ENCODE results near the gene HP1BP3.

HP1BP3 gene

DNA sequence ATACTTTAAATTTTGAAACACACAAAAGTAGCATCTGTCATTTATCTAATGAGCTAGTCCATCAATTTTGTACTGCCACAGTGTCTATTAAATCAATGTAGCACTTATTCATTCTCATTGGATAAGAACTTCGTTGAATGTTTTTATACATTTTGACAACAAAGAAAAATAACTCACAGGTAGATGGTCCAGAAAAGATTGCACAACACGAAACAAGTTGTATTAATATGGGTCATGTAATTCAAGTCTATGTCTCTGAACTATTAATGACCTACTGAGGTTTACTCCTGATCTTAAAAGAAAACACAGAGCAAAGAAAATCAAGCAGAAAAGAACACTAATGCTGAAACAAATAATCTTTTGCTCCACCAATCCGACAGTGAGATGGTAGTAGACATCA lies 15.3 kb downstream of the HP1BP3 start:
- H3K4me3 ChIP-seq (ENCODE audit: control insufficient read depth, low read depth, low read length) = no peak overlapping the region
- no peak for TF ChIP-seq CTCF (conservative IDR thresholded peaks at IDR 0.05; ENCODE audit: control insufficient read depth, insufficient read depth, low read depth, low read length)
- DNase-seq (ENCODE audit: low read depth) = no peak

- no peak for DNase-seq (ENCODE audit: low read depth)
- TF ChIP-seq CTCF (conservative IDR thresholded peaks at IDR 0.05; ENCODE audit: control insufficient read depth, insufficient read depth, low read depth, low read length) = no peak
- H3K4me3 ChIP-seq (ENCODE audit: control insufficient read depth, low read depth, low read length) = no peak overlapping the region
These were observed 16.6 kb downstream of the HP1BP3 start for GRCh38 chr1:20770314-20771087.

DNA sequence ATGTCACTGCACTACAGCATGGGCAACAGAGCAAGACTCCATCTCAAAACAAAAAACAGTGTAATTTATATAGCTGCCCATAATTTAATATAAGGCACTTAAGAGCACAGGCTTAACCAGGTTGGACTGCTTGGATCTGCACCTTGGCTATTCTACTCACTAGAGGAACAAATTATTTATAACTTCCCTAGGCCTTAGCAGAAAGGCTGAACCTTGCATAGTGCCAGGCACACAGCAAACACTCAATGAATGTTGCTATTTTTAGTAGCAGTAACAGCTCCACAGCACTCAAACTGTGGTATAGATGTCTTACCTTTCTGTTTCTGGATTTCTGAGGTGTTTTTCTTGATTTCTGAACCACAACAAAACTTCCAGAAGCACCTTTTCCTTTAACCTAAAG lies 19.8 kb downstream of the HP1BP3 start:
- no peak overlapping the region for H3K4me3 ChIP-seq (ENCODE audit: control insufficient read depth, low read depth, low read length)
- TF ChIP-seq CTCF (conservative IDR thresholded peaks at IDR 0.05; ENCODE audit: control insufficient read depth, insufficient read depth, low read depth, low read length) = no peak
- no peak for DNase-seq (ENCODE audit: low read depth)

DNA sequence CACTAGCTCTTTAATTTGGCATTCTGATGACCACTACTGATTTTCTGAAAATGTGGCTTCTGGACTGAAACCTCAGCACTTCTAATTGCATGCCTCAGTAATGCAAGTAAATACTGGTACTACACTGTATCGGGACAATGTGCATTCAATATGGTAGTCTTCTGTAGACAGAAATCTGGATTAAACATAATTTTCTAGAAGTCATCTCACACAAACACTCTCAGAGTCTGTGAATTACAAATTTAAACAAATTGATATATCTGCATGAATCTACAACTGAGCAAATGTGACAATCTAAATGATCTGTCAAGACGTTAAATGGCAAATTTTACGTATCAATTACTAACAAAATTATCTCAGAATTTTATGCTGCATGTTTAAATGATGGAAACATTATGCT lies 23.7 kb downstream of the HP1BP3 start:
- no peak for TF ChIP-seq CTCF (conservative IDR thresholded peaks at IDR 0.05; ENCODE audit: control insufficient read depth, insufficient read depth, low read depth, low read length)
- H3K4me3 ChIP-seq (ENCODE audit: control insufficient read depth, low read depth, low read length) = no peak overlapping the region
- no peak for DNase-seq (ENCODE audit: low read depth)

GRCh38 chr1:20760322-20760721 lies 26.8 kb downstream of the HP1BP3 start:
- no peak for DNase-seq (ENCODE audit: low read depth)
- TF ChIP-seq CTCF (conservative IDR thresholded peaks at IDR 0.05; ENCODE audit: control insufficient read depth, insufficient read depth, low read depth, low read length) = no peak
- no peak overlapping the region for H3K4me3 ChIP-seq (ENCODE audit: control insufficient read depth, low read depth, low read length)

GRCh38 chr1:20753589-20753988 lies 33.5 kb downstream of the HP1BP3 start:
- no peak overlapping the region for H3K4me3 ChIP-seq (ENCODE audit: control insufficient read depth, low read depth, low read length)
- DNase-seq (ENCODE audit: low read depth) = peak; percentile 36
- TF ChIP-seq CTCF (conservative IDR thresholded peaks at IDR 0.05; ENCODE audit: control insufficient read depth, insufficient read depth, low read depth, low read length) = no peak

Data from fibroblast of mammary gland (primary cell).